ENCODE data around the gene AOC3.

Gene AOC3

GRCh38 chr17:42841975-42842685 lies 8.9 kb upstream of the AOC3 start:
- ChIA-PET CTCF (interaction anchor here (1.0 to 1.4 kb wide), 2 partner anchors 22 to 97 kb away, joined by 3 to 4 read pairs; no protein-coding TSS in a partner anchor), POLR2A (interaction anchor here (1.5 to 2.5 kb wide), 3 partner anchors 9 to 156 kb away, joined by 7 to 10 read pairs (median 9); partner anchors contain the start of genes BECN1, PSME3 and RPL27)
- no peak for DNase-seq (ENCODE audit: extremely low spot score)
- TF ChIP-seq SUZ12 (IDR thresholded peaks at IDR 0.05): no peak
- TF ChIP-seq ARNT (IDR thresholded peaks at IDR 0.05): no peak
- TF ChIP-seq PKNOX1 (IDR thresholded peaks at IDR 0.05): no peak

GRCh38 chr17:42843358-42843934 lies 7.6 kb upstream of the AOC3 start:
- TF ChIP-seq CTBP1 (IDR thresholded peaks at IDR 0.05; ENCODE audit: borderline replicate concordance) (no peak), HDGF (IDR thresholded peaks at IDR 0.05; ENCODE audit: borderline replicate concordance) (no peak), BHLHE40 (IDR thresholded peaks at IDR 0.05; ENCODE audit: borderline replicate concordance) (no peak), TARDBP (IDR thresholded peaks at IDR 0.05) (no peak), ARNT (IDR thresholded peaks at IDR 0.05) (no peak), LEF1 (IDR thresholded peaks at IDR 0.05; ENCODE audit: borderline replicate concordance) (no peak), SP1 (IDR thresholded peaks at IDR 0.05) (no peak), FOXA1 (IDR thresholded peaks at IDR 0.05) (no peak), SUZ12 (IDR thresholded peaks at IDR 0.05) (no peak), NFRKB (IDR thresholded peaks at IDR 0.05) (no peak)
- POLR2A ChIA-PET: interaction anchor here (1.7 to 3.5 kb wide), 3 partner anchors 10 to 155 kb away, joined by 7 to 18 read pairs (median 10); partner anchors contain the start of genes BECN1, PSME3 and RPL27
- peak; percentile 71 for DNase-seq (ENCODE audit: extremely low spot score)
- CTCF ChIA-PET: interaction anchor here (0.6 to 1.7 kb wide), 12 partner anchors 10 to 274 kb away, joined by 3 to 7 read pairs (median 4); partner anchors contain the start of genes BECN1, PSME3 and RPL27

GRCh38 chr17:42844271-42844670 lies 6.7 kb upstream of the AOC3 start, which contains the start of gene AOC2:
TSS of gene AOC2 (plus strand) at chr17:42844580. CDS start at chr17:42844627, 47 bp downstream.
- CTCF ChIA-PET: interaction anchor here (0.8 to 1.7 kb wide), 3 partner anchors 77 to 93 kb away, joined by 3 to 4 read pairs (median 4); no protein-coding TSS in a partner anchor
- no peak for DNase-seq (ENCODE audit: extremely low spot score)
- TF ChIP-seq FOXK2 (IDR thresholded peaks at IDR 0.05): no peak
- TF ChIP-seq FOXA1 (IDR thresholded peaks at IDR 0.05): no peak
- no peak for TF ChIP-seq SUZ12 (IDR thresholded peaks at IDR 0.05)
- TF ChIP-seq HDGF (IDR thresholded peaks at IDR 0.05; ENCODE audit: borderline replicate concordance): no peak
- no peak for TF ChIP-seq CTBP1 (IDR thresholded peaks at IDR 0.05; ENCODE audit: borderline replicate concordance)
- no peak for TF ChIP-seq NFRKB (IDR thresholded peaks at IDR 0.05)
- TF ChIP-seq PKNOX1 (IDR thresholded peaks at IDR 0.05): no peak
- no peak for TF ChIP-seq ELF4 (IDR thresholded peaks at IDR 0.05)
- no peak for TF ChIP-seq L3MBTL2 (conservative IDR thresholded peaks at IDR 0.05)
- no peak for TF ChIP-seq SP1 (IDR thresholded peaks at IDR 0.05)
- no peak for TF ChIP-seq LEF1 (IDR thresholded peaks at IDR 0.05; ENCODE audit: borderline replicate concordance)
- TF ChIP-seq ZNF384 (IDR thresholded peaks at IDR 0.05): no peak
- no peak for TF ChIP-seq BHLHE40 (IDR thresholded peaks at IDR 0.05; ENCODE audit: borderline replicate concordance)
- no peak for TF ChIP-seq ARNT (IDR thresholded peaks at IDR 0.05)
- no peak for TF ChIP-seq TARDBP (IDR thresholded peaks at IDR 0.05)
- POLR2A ChIA-PET: interaction anchor here (3.5 kb wide), 1 partner anchor 11 kb away, joined by 18 read pairs; the partner anchor contains the start of gene PSME3

- ChIA-PET CTCF (interaction anchor here (0.8 to 1.8 kb wide), 3 partner anchors 76 to 93 kb away, joined by 3 to 5 read pairs (median 4); no protein-coding TSS in a partner anchor), POLR2A (interaction anchor here (0.6 to 3.5 kb wide), 9 partner anchors 9 to 523 kb away, joined by 3 to 18 read pairs (median 3); partner anchors contain the start of genes BECN1, PSME3 and RPL27)
- TF ChIP-seq FOXA1 (IDR thresholded peaks at IDR 0.05) (no peak), BHLHE40 (IDR thresholded peaks at IDR 0.05; ENCODE audit: borderline replicate concordance) (no peak), CTBP1 (IDR thresholded peaks at IDR 0.05; ENCODE audit: borderline replicate concordance) (no peak), ARNT (IDR thresholded peaks at IDR 0.05) (no peak), L3MBTL2 (conservative IDR thresholded peaks at IDR 0.05) (no peak), PKNOX1 (IDR thresholded peaks at IDR 0.05) (no peak), SP1 (IDR thresholded peaks at IDR 0.05) (no peak)
- DNase-seq (ENCODE audit: extremely low spot score): no peak
Observed at GRCh38 chr17:42844761-42845555, 6.0 kb upstream of the AOC3 start.

GRCh38 chr17:42845556-42845917 lies 5.5 kb upstream of the AOC3 start:
- TF ChIP-seq ARNT (IDR thresholded peaks at IDR 0.05) (no peak), SP1 (IDR thresholded peaks at IDR 0.05) (no peak), SUZ12 (IDR thresholded peaks at IDR 0.05) (no peak), BHLHE40 (IDR thresholded peaks at IDR 0.05; ENCODE audit: borderline replicate concordance) (no peak), LEF1 (IDR thresholded peaks at IDR 0.05; ENCODE audit: borderline replicate concordance) (no peak), ZNF384 (IDR thresholded peaks at IDR 0.05) (no peak), NFRKB (IDR thresholded peaks at IDR 0.05) (no peak), ELF4 (IDR thresholded peaks at IDR 0.05) (no peak), L3MBTL2 (conservative IDR thresholded peaks at IDR 0.05) (no peak), TARDBP (IDR thresholded peaks at IDR 0.05) (no peak), PKNOX1 (IDR thresholded peaks at IDR 0.05) (no peak), CTBP1 (IDR thresholded peaks at IDR 0.05; ENCODE audit: borderline replicate concordance) (no peak), FOXA1 (IDR thresholded peaks at IDR 0.05) (no peak), FOXK2 (IDR thresholded peaks at IDR 0.05) (no peak), FOXM1 (IDR thresholded peaks at IDR 0.05; ENCODE audit: borderline replicate concordance) (no peak), HDGF (IDR thresholded peaks at IDR 0.05; ENCODE audit: borderline replicate concordance) (no peak)
- no peak for DNase-seq (ENCODE audit: extremely low spot score)
- ChIA-PET CTCF (interaction anchor here (1.8 kb wide), 1 partner anchor 92 kb away, joined by 5 read pairs; no protein-coding TSS in a partner anchor), POLR2A (interaction anchor here (0.6 to 3.5 kb wide), 8 partner anchors 9 to 523 kb away, joined by 3 to 18 read pairs (median 3); partner anchors contain the start of genes BECN1, PSME3 and RPL27)
